SK-N-SH treated with all-trans-retinoic acid at 6 μM for 48 hours (cell line): Measurements from ENCODE around the gene HRH3.

ENCODE experiments used
- ATAC-seq: fragments of 200-7000 bp; cut with Tn5 transposase; 3 replicates; pipeline ENCODE4 v1.9.1; 2020; ENCODE audit warnings: mild to moderate bottlenecking, moderate library complexity
- ARNTL ChIP-seq: fragments of 450-650 bp; formaldehyde crosslinking; IDR thresholded peaks from 2 replicates; pipeline ENCODE4 v1.5.0; 2020; ENCODE audit warnings: low read depth, mild to moderate bottlenecking, moderate library complexity, borderline replicate concordance
- BACH2 ChIP-seq: fragments of 250-450 bp; sonication (Bioruptor Pico); IDR thresholded peaks from 2 replicates; pipeline ENCODE4 v1.9.0; 2021; ENCODE audit warnings: mild to moderate bottlenecking, borderline replicate concordance
- CREB5 ChIP-seq: fragments of 250-450 bp; sonication (Bioruptor Pico); IDR thresholded peaks from 2 replicates; pipeline ENCODE4 v1.5.1; 2020; ENCODE audit warnings: low read depth, mild to moderate bottlenecking, moderate library complexity
- CSDC2 ChIP-seq: fragments of 250-450 bp; sonication (Bioruptor Pico); IDR thresholded peaks from 2 replicates; pipeline ENCODE4 v1.5.0; 2020; ENCODE audit warnings: mild to moderate bottlenecking, moderate library complexity
- CSRNP3 ChIP-seq: fragments of 250-450 bp; sonication (Bioruptor Pico); IDR thresholded peaks from 2 replicates; pipeline ENCODE4 v1.5.1; 2021; ENCODE audit warnings: mild to moderate bottlenecking, moderate library complexity
- ESRRG ChIP-seq: fragments of 250-450 bp; sonication (Bioruptor Pico); IDR thresholded peaks from 2 replicates; pipeline ENCODE4 v1.6.1; 2021; ENCODE audit warnings: mild to moderate bottlenecking
- GLIS3 ChIP-seq: fragments of 250-450 bp; sonication (Bioruptor Pico); IDR thresholded peaks from 2 replicates; pipeline ENCODE4 v1.5.0; 2020; ENCODE audit warnings: mild to moderate bottlenecking, moderate library complexity
- ISL1 ChIP-seq: fragments of 250-450 bp; sonication (Bioruptor Pico); IDR thresholded peaks from 2 replicates; pipeline ENCODE4 v2.1.2; 2022; ENCODE audit warnings: mild to moderate bottlenecking, moderate library complexity
- OSR1 ChIP-seq: fragments of 250-450 bp; sonication (Bioruptor Pico); IDR thresholded peaks from 2 replicates; pipeline ENCODE4 v1.8.0; 2022; ENCODE audit warnings: moderate library complexity, mild to moderate bottlenecking, inconsistent platforms
- PATZ1 ChIP-seq: fragments of 250-450 bp; sonication (Bioruptor Pico); IDR thresholded peaks from 2 replicates; pipeline ENCODE4 v1.8.0; 2020; ENCODE audit warnings: mild to moderate bottlenecking, moderate library complexity, borderline replicate concordance
- POU6F1 ChIP-seq: fragments of 250-450 bp; sonication (Bioruptor Pico); IDR thresholded peaks from 2 replicates; pipeline ENCODE4 v1.8.0; 2021; ENCODE audit warnings: low read depth, mild to moderate bottlenecking, moderate library complexity, borderline replicate concordance
- RARB ChIP-seq: fragments of 250-450 bp; sonication (Bioruptor Pico); IDR thresholded peaks from 2 replicates; pipeline ENCODE4 v1.8.0; 2021; ENCODE audit warnings: mild to moderate bottlenecking, moderate library complexity
- SNAI2 ChIP-seq: fragments of 250-450 bp; sonication (Bioruptor Pico); IDR thresholded peaks from 2 replicates; pipeline ENCODE4 v1.5.0; 2020; ENCODE audit warnings: mild to moderate bottlenecking, moderate library complexity
- TCF4 ChIP-seq: fragments of 250-450 bp; sonication (Bioruptor Pico); IDR thresholded peaks from 2 replicates; pipeline ENCODE4 v1.8.0; 2021; ENCODE audit warnings: mild to moderate bottlenecking, moderate library complexity, borderline replicate concordance
- TOX ChIP-seq: fragments of 250-450 bp; sonication (Bioruptor Pico); IDR thresholded peaks from 2 replicates; pipeline ENCODE4 v1.8.0; 2021; ENCODE audit warnings: mild to moderate bottlenecking, moderate library complexity, borderline replicate concordance
- TSHZ2 ChIP-seq: fragments of 250-450 bp; sonication (Bioruptor Pico); IDR thresholded peaks from 2 replicates; pipeline ENCODE4 v1.5.0; 2020; ENCODE audit warnings: mild to moderate bottlenecking, moderate library complexity
- ZC3H10 ChIP-seq: fragments of 250-450 bp; sonication (Bioruptor Pico); IDR thresholded peaks from 2 replicates; pipeline ENCODE4 v1.5.1; 2021; ENCODE audit warnings: mild to moderate bottlenecking, moderate library complexity
- ZFP3 ChIP-seq: fragments of 250-450 bp; sonication (Bioruptor Pico); IDR thresholded peaks from 2 replicates; pipeline ENCODE4 v1.5.0; 2020; ENCODE audit warnings: mild to moderate bottlenecking, moderate library complexity
- ZFP30 ChIP-seq: fragments of 450-650 bp; formaldehyde crosslinking; IDR thresholded peaks from 2 replicates; pipeline ENCODE4 v1.5.0; 2022; ENCODE audit warnings: mild to moderate bottlenecking, moderate library complexity
- ZNF565 ChIP-seq: fragments of 450-650 bp; formaldehyde crosslinking; conservative IDR thresholded peaks from 2 replicates; pipeline ENCODE4 v1.5.0; 2020; ENCODE audit warnings: low read depth, mild to moderate bottlenecking, moderate library complexity
- ZNF8 ChIP-seq: fragments of 450-650 bp; formaldehyde crosslinking; IDR thresholded peaks from 2 replicates; pipeline ENCODE4 v1.5.0; 2020; ENCODE audit warnings: mild to moderate bottlenecking, moderate library complexity

Gene HRH3

GRCh38 chr20:62227977-62228958 lies 8.2 kb upstream of the HRH3 start (continued):
- no peak for TF ChIP-seq CSRNP3 (CRISPR knock-in tag)

- TF ChIP-seq TCF4 (CRISPR knock-in tag), result no peak
- TF ChIP-seq POU6F1 (CRISPR knock-in tag), result no peak
- TF ChIP-seq ISL1, result no peak
- TF ChIP-seq SNAI2, result no peak
- no peak for TF ChIP-seq ESRRG
- TF ChIP-seq OSR1 (CRISPR knock-in tag), result no peak
- no peak for TF ChIP-seq ARNTL (CRISPR knock-in tag)
- TF ChIP-seq RARB (CRISPR knock-in tag), result no peak
- no peak for TF ChIP-seq CSRNP3 (CRISPR knock-in tag)
- TF ChIP-seq ZFP30 (CRISPR knock-in tag), result no peak
- no peak for TF ChIP-seq CREB5 (CRISPR knock-in tag)
- no peak for TF ChIP-seq TSHZ2 (CRISPR knock-in tag)
- TF ChIP-seq CSDC2 (CRISPR knock-in tag), result no peak
- no peak for TF ChIP-seq ZNF565 (CRISPR knock-in tag)
- no peak for TF ChIP-seq BACH2 (CRISPR knock-in tag)
- TF ChIP-seq ZFP3 (CRISPR knock-in tag), result no peak
- ATAC-seq, result no peak
Measured at GRCh38 chr20:62227591-62227976, 7.5 kb upstream of the HRH3 start.

- ATAC-seq, result no peak
- TF ChIP-seq PATZ1 (CRISPR knock-in tag) (no peak), ZNF8 (CRISPR knock-in tag) (no peak), GLIS3 (CRISPR knock-in tag) (no peak), ZFP30 (CRISPR knock-in tag) (no peak), TCF4 (CRISPR knock-in tag) (no peak), ZC3H10 (no peak), ZFP3 (CRISPR knock-in tag) (no peak), ISL1 (no peak), RARB (CRISPR knock-in tag) (no peak), ZNF565 (CRISPR knock-in tag) (no peak), CSRNP3 (CRISPR knock-in tag) (no peak), TOX (CRISPR knock-in tag) (no peak), CSDC2 (CRISPR knock-in tag) (no peak)
Measured at GRCh38 chr20:62226707-62227590, 6.9 kb upstream of the HRH3 start.
